Measurements from ENCODE around the gene LNPK. TPM values are rescaled to one million over a fixed set of nuclear protein-coding genes. Genes with fewer than 3 reads are reported as not detected.

LNPK gene
- total RNA-seq, 1 donor from 2014 or later = 32.7 TPM

GRCh38 chr2:175889701-175890302 is 112.3 kb downstream of the LNPK start:
- intact Hi-C loops (cut with DNase I) = no loop called here
- Histone ChIP-seq H3K9me3 (no peaks in the 10 kb centered on the region), H3K27ac (no peak overlapping the region), H3K4me3 (no peak overlapping the region), H3K4me1 (no peaks in the 10 kb centered on the region), H3K27me3 (no peaks in the 10 kb centered on the region), H3K36me3 (no peaks in the 10 kb centered on the region)
- DNase-seq (ENCODE audit: extremely low spot score in 2 of 2) = no peak
- no peak for TF ChIP-seq CTCF (IDR thresholded peaks at IDR 0.05)
- no peak for TF ChIP-seq POLR2AphosphoS5 (IDR thresholded peaks at IDR 0.05; ENCODE audit: insufficient read depth in 1 of 2, low read depth in 1 of 2)
- TF ChIP-seq POLR2A (IDR thresholded peaks at IDR 0.05) = no peak

- no peaks in the 10 kb centered on the region for H3K27me3 ChIP-seq
- no peak for DNase-seq (ENCODE audit: extremely low spot score in 2 of 2)
Measured at GRCh38 chr2:175887776-175888175, 114.3 kb downstream of the LNPK start.

GRCh38 chr2:175884697-175885393 is 117.2 kb downstream of the LNPK start:
- Histone ChIP-seq H3K27me3 (no peaks in the 10 kb centered on the region), H3K36me3 (no peaks in the 10 kb centered on the region), H3K27ac (no peak overlapping the region), H3K4me1 (no peaks in the 10 kb centered on the region), H3K4me3 (no peak overlapping the region), H3K9me3 (no peaks in the 10 kb centered on the region)
- no peak for DNase-seq (ENCODE audit: extremely low spot score in 2 of 2)
- intact Hi-C loops (cut with DNase I) = no loop called here
- TF ChIP-seq POLR2A (IDR thresholded peaks at IDR 0.05) (no peak), CTCF (IDR thresholded peaks at IDR 0.05) (no peak), POLR2AphosphoS5 (IDR thresholded peaks at IDR 0.05; ENCODE audit: insufficient read depth in 1 of 2, low read depth in 1 of 2) (no peak)

More at GRCh38 chr2:175887776-175888175, 114.3 kb downstream of the LNPK start:
- H3K27ac ChIP-seq = no peak overlapping the region
- H3K4me3 ChIP-seq = no peak overlapping the region
- H3K9me3 ChIP-seq = no peaks in the 10 kb centered on the region
- intact Hi-C loops (cut with DNase I) = no loop called here
- H3K36me3 ChIP-seq = no peaks in the 10 kb centered on the region
- H3K4me1 ChIP-seq = no peaks in the 10 kb centered on the region
- TF ChIP-seq POLR2AphosphoS5 (IDR thresholded peaks at IDR 0.05; ENCODE audit: insufficient read depth in 1 of 2, low read depth in 1 of 2) = no peak
- TF ChIP-seq CTCF (IDR thresholded peaks at IDR 0.05) = no peak
- TF ChIP-seq POLR2A (IDR thresholded peaks at IDR 0.05) = no peak

GRCh38 chr2:175883586-175884194 is 118.4 kb downstream of the LNPK start:
- TF ChIP-seq POLR2AphosphoS5 (IDR thresholded peaks at IDR 0.05; ENCODE audit: insufficient read depth in 1 of 2, low read depth in 1 of 2) = no peak
- TF ChIP-seq POLR2A (IDR thresholded peaks at IDR 0.05) = no peak
- no peak for TF ChIP-seq CTCF (IDR thresholded peaks at IDR 0.05)

GRCh38 chr2:175879679-175880078 is 122.4 kb downstream of the LNPK start:
- no peak for TF ChIP-seq POLR2A (IDR thresholded peaks at IDR 0.05)
- no peak for TF ChIP-seq CTCF (IDR thresholded peaks at IDR 0.05)
- no peak for TF ChIP-seq POLR2AphosphoS5 (IDR thresholded peaks at IDR 0.05; ENCODE audit: insufficient read depth in 1 of 2, low read depth in 1 of 2)
- no peak overlapping the region for H3K27ac ChIP-seq
- no peak for DNase-seq (ENCODE audit: extremely low spot score in 2 of 2)
- H3K27me3 ChIP-seq = no peaks in the 10 kb centered on the region
- no peaks in the 10 kb centered on the region for H3K36me3 ChIP-seq
- no peaks in the 10 kb centered on the region for H3K4me1 ChIP-seq
- intact Hi-C loops (cut with DNase I) = no loop called here
- H3K4me3 ChIP-seq = no peak overlapping the region
- no peaks in the 10 kb centered on the region for H3K9me3 ChIP-seq

More at GRCh38 chr2:175883586-175884194, 118.4 kb downstream of the LNPK start:
- Histone ChIP-seq H3K4me3 (no peak overlapping the region), H3K9me3 (no peaks in the 10 kb centered on the region), H3K27ac (no peak overlapping the region), H3K4me1 (no peaks in the 10 kb centered on the region), H3K36me3 (no peaks in the 10 kb centered on the region), H3K27me3 (no peaks in the 10 kb centered on the region)
- intact Hi-C loops (cut with DNase I) = no loop called here
- DNase-seq (ENCODE audit: extremely low spot score in 2 of 2) = no peak

Measured in vagina (tissue), 2 donors.